Endothelial cell of umbilical vein (primary cell): ENCODE measurements around the gene ATIC. TPM values are rescaled to one million over a fixed set of nuclear protein-coding genes. Genes with fewer than 3 reads are reported as not detected.

Experiments
- BruUV-seq: library from RNA; stranded (reverse); fragments of 400-500 nt; replicated peaks from 2 replicates; lab custom pipeline; 2021; lab: Mats Ljungman, UMichigan
- CTCF ChIA-PET: fragments of 300-600, 350-600 bp; sonication (Branson Sonifier 250); formaldehyde crosslinking; loops from one replicate; lab custom pipeline; 2021; ENCODE audit warnings: antibody characterized with exemption, inconsistent platforms; lab: Charles Lee
- POLR2A ChIA-PET: fragments of 300-600, 350-600 bp; sonication (Branson Sonifier 250); formaldehyde crosslinking; loops from one replicate; lab custom pipeline; 2021; ENCODE audit warnings: antibody characterized with exemption, inconsistent platforms; lab: Charles Lee
- DNase-seq: peaks from one replicate; pipeline ENCODE4 v3.0.0-alpha.2; 2011; ENCODE audit warnings: low read depth, low spot score
- FAIRE-seq: peaks from 2 replicates; lab custom pipeline; 2011; peaks lifted over from hg19 to GRCh38; lab: Jason Lieb, UNC
- H2AFZ ChIP-seq: 2 replicates; pipeline ENCODE4 v1.6.0; 2012; ENCODE audit warnings: low read depth, low read length, control low read depth, inconsistent platforms
- H3K27ac ChIP-seq: 2 replicates; pipeline ENCODE4 v1.5.1; 2011; ENCODE audit warnings: low read depth, mild to moderate bottlenecking, control low read depth, low read length, moderate library complexity; ENCODE audit not compliant: insufficient read depth
- H3K27me3 ChIP-seq, 2 experiments: 2 replicates each; pipeline versions ENCODE4 v1.6.0 to v1.6.1; 2011; ENCODE audit warnings: low read length in 2 of 2, mixed read lengths in 1 of 2; ENCODE audit not compliant: control insufficient read depth in 2 of 2, insufficient read depth in 2 of 2
- H3K36me3 ChIP-seq, 2 experiments: 2 replicates in 1 of 2; 3 replicates in 1 of 2; pipeline ENCODE4 v1.5.1; 2011; ENCODE audit warnings: low read length in 2 of 2, mild to moderate bottlenecking in 1 of 2, moderate library complexity in 1 of 2; ENCODE audit not compliant: control insufficient read depth in 2 of 2, insufficient read depth in 2 of 2; ENCODE audit errors: extremely low read depth in 1 of 2
- H3K4me1 ChIP-seq: 3 replicates; pipeline ENCODE4 v1.5.1; 2011; ENCODE audit warnings: mild to moderate bottlenecking, low read length; ENCODE audit not compliant: control insufficient read depth, insufficient read depth; ENCODE audit errors: extremely low read depth
- H3K4me2 ChIP-seq: 2 replicates; pipeline ENCODE4 v1.6.1; 2011; ENCODE audit warnings: low read length, control low read depth, mixed read lengths; ENCODE audit not compliant: insufficient read depth
- H3K4me3 ChIP-seq, 3 experiments: fragments of 200-600 bp in 1 of 3; sonication (generic), shearing (Covaris generic) in 1 of 3; replicated peaks in 1 of 3; 2 replicates each; pipeline ENCODE4 v1.5.1; 2011 to 2016; ENCODE audit warnings: control low read depth in 3 of 3, low read length in 3 of 3, mild to moderate bottlenecking in 2 of 3, inconsistent platforms in 1 of 3, low read depth in 1 of 3, moderate library complexity in 1 of 3; ENCODE audit not compliant: insufficient read depth in 1 of 3
- H3K79me2 ChIP-seq: 2 replicates; pipeline ENCODE4 v1.6.0; 2012; ENCODE audit warnings: low read length, inconsistent platforms; ENCODE audit not compliant: control insufficient read depth, insufficient read depth
- H3K9ac ChIP-seq: replicated peaks from 2 replicates; pipeline ENCODE3; 2011; ENCODE audit warnings: low read length, control low read depth; ENCODE audit not compliant: insufficient read depth; ENCODE audit errors: extremely low read depth
- H3K9me1 ChIP-seq: replicated peaks from 3 replicates; pipeline ENCODE4 v1.6.0; 2011; ENCODE audit warnings: mild to moderate bottlenecking, low read length; ENCODE audit not compliant: control insufficient read depth, insufficient read depth; ENCODE audit errors: extremely low read depth
- H3K9me3 ChIP-seq: replicated peaks from 2 replicates; pipeline ENCODE4 v1.5.1; 2012; ENCODE audit warnings: low read length, inconsistent platforms; ENCODE audit not compliant: control insufficient read depth, insufficient read depth
- H4K20me1 ChIP-seq: replicated peaks from 2 replicates; pipeline ENCODE3; 2011; ENCODE audit warnings: mild to moderate bottlenecking, low read length; ENCODE audit not compliant: control insufficient read depth, insufficient read depth; ENCODE audit errors: extremely low read depth
- EZH2 ChIP-seq: IDR thresholded peaks from 2 replicates; pipeline ENCODE4 v1.6.1; 2012; ENCODE audit warnings: borderline replicate concordance, low read depth, mild to moderate bottlenecking, moderate library complexity, low read length, inconsistent platforms; ENCODE audit not compliant: severe bottlenecking
- FOS ChIP-seq: IDR thresholded peaks from 2 replicates; pipeline ENCODE4 v1.6.1; 2011; ENCODE audit warnings: mild to moderate bottlenecking, low read length, moderate library complexity, borderline replicate concordance; ENCODE audit not compliant: insufficient read depth
- GATA2 ChIP-seq: IDR thresholded peaks from 2 replicates; pipeline ENCODE4 v1.7.0; 2011; ENCODE audit warnings: low read depth, mild to moderate bottlenecking, moderate library complexity, mixed read lengths, low read length; ENCODE audit not compliant: insufficient read length, insufficient read depth
- JUN ChIP-seq: IDR thresholded peaks from 2 replicates; pipeline ENCODE4 v1.6.1; 2011; ENCODE audit warnings: borderline replicate concordance, low read depth; ENCODE audit not compliant: insufficient read length, insufficient read depth
- MAX ChIP-seq: IDR thresholded peaks from 2 replicates; pipeline ENCODE4 v1.6.1; 2011; ENCODE audit not compliant: insufficient read depth, insufficient read length
- MYC ChIP-seq: IDR thresholded peaks from one replicate; pipeline ENCODE4 v1.6.1; 2011; ENCODE audit warnings: mild to moderate bottlenecking, low read depth, low read length
- POLR2A ChIP-seq: IDR thresholded peaks from 2 replicates; pipeline ENCODE4 v1.6.1; 2012; ENCODE audit warnings: low read depth, mild to moderate bottlenecking, control low read depth, low read length
- POLR2AphosphoS5 ChIP-seq: IDR thresholded peaks from 2 replicates; pipeline ENCODE4 v1.6.1; 2012; ENCODE audit warnings: low read depth, mild to moderate bottlenecking, control low read depth, low read length, moderate library complexity; ENCODE audit not compliant: insufficient read depth
- dilution Hi-C: fragments of 300-500 bp; cut with MboI; formaldehyde crosslinking; loops from one replicate; pipeline ENCODE4 v1.15.0; 2019; ENCODE audit warnings: low sequenced_read_pairs; ENCODE audit not compliant: extremely low pct_ligation_motif_present
- intact Hi-C: fragments of 100-400 bp; cut with micrococcal nuclease; formaldehyde crosslinking; loops from one replicate; pipeline ENCODE4 v1.10.0; 2022
- polyA plus RNA-seq, 4 experiments: library from polyadenylated mRNA; depleted of rRNA in 3 of 4; stranded (reverse) in 3 of 4; unstranded in 1 of 4; fragments of >200 nt; gene quantifications; 2 replicates each; pipeline versions ENCODE4 v1.2.1 to v1.2.3, GENCODE V29; 2011 to 2012; ENCODE audit warnings: missing spikeins in 1 of 4
- total RNA-seq: library from RNA; stranded (reverse); gene quantifications from 2 replicates; pipeline ENCODE4 v1.2.3, GENCODE V29; 2021
- TF ChIP-seq, protein P1 (sequence below), 2 donors: IDR thresholded peaks; 1 replicate in 1 of 2; 2 replicates in 1 of 2; pipeline ENCODE4 v1.5.1; 2011; ENCODE audit warnings: low read length in 2 of 2, mild to moderate bottlenecking in 2 of 2, moderate library complexity in 2 of 2, control low read depth in 1 of 2, inconsistent platforms in 1 of 2, low read depth in 1 of 2; ENCODE audit not compliant: insufficient read depth in 1 of 2; ENCODE audit errors: extremely low read depth in 1 of 2

ATIC gene
- total and polyA plus RNA-seq, 2 donors (not counting 3 experiments of a cell fraction or from before 2014, with no cell fraction given), result 29.5 to 80.2 TPM

GRCh38 chr2:215319500-215319899, 7.6 kb downstream of the ATIC start:
- TF ChIP-seq GATA2, result no peak
- TF ChIP-seq, protein P1, sequence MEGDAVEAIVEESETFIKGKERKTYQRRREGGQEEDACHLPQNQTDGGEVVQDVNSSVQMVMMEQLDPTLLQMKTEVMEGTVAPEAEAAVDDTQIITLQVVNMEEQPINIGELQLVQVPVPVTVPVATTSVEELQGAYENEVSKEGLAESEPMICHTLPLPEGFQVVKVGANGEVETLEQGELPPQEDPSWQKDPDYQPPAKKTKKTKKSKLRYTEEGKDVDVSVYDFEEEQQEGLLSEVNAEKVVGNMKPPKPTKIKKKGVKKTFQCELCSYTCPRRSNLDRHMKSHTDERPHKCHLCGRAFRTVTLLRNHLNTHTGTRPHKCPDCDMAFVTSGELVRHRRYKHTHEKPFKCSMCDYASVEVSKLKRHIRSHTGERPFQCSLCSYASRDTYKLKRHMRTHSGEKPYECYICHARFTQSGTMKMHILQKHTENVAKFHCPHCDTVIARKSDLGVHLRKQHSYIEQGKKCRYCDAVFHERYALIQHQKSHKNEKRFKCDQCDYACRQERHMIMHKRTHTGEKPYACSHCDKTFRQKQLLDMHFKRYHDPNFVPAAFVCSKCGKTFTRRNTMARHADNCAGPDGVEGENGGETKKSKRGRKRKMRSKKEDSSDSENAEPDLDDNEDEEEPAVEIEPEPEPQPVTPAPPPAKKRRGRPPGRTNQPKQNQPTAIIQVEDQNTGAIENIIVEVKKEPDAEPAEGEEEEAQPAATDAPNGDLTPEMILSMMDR (IDR thresholded peaks at IDR 0.05; ENCODE audit: extremely low read depth in 1 of 2, insufficient read depth in 1 of 2, low read depth in 1 of 2, low read length in 2 of 2), result no peak
- TF ChIP-seq FOS, result no peak
- TF ChIP-seq MYC, result no peak
- TF ChIP-seq MAX, result no peak
- TF ChIP-seq JUN, result no peak
- TF ChIP-seq EZH2, result no peak
- TF ChIP-seq POLR2AphosphoS5, result no peak
- TF ChIP-seq POLR2A, result no peak
- no peaks in the 10 kb centered on the region for H3K4me1 ChIP-seq
- H3K27me3 ChIP-seq, result no peaks in the 10 kb centered on the region
- no peaks in the 10 kb centered on the region for H4K20me1 ChIP-seq
- no peak overlapping the region for H3K27ac ChIP-seq
- POLR2A ChIA-PET, result no interaction called here
- CTCF ChIA-PET, result no interaction called here
- DNase-seq, result no peak
- no peak overlapping the region for H3K4me2 ChIP-seq
- H3K79me2 ChIP-seq, result peaks cover 10% of the 10 kb centered on the region
- no peak overlapping the region for H3K4me3 ChIP-seq
- no peak for FAIRE-seq
- dilution Hi-C loops (no loop called here), intact Hi-C loops (no loop called here)
- H3K36me3 ChIP-seq, result peaks cover 0 to 4% of the 10 kb centered on the region in 2 experiments
- no TSS peak for BruUV-seq
- H3K9me1 ChIP-seq, result no peaks in the 10 kb centered on the region
- no peaks in the 10 kb centered on the region for H3K9me3 ChIP-seq
- H3K9ac ChIP-seq, result no peak overlapping the region
- no peak overlapping the region for H2AFZ ChIP-seq
